GM23338 (cell line): ENCODE measurements around the gene FIP1L1. TPM values are rescaled to one million over a fixed set of nuclear protein-coding genes. Genes with fewer than 3 reads are reported as not detected.

Experiments
- ATAC-seq: fragments of 200-7000 bp; cut with Tn5 transposase; 3 replicates; pipeline ENCODE4 v1.9.1; 2020
- DNase-seq: peaks from one replicate; pipeline ENCODE4 v3.0.0-alpha.2; 2015; ENCODE audit warnings: low spot score
- H2AFZ ChIP-seq: fragments of 200-600 bp; sonication (generic); 2 replicates; pipeline ENCODE4 v1.8.0; 2016; ENCODE audit warnings: antibody characterized with exemption, mild to moderate bottlenecking, moderate library complexity
- H3F3A ChIP-seq: fragments of 200-600 bp; sonication (generic); replicated peaks from 2 replicates; pipeline ENCODE4 v1.8.0; 2017; ENCODE audit warnings: antibody characterized with exemption, mixed run types, low read depth
- H3K27ac ChIP-seq: fragments of 200-600 bp; sonication (generic); 2 replicates; pipeline ENCODE4 v1.6.1; 2016; ENCODE audit warnings: low read depth
- H3K27me3 ChIP-seq: fragments of 200-600 bp; sonication (generic); 2 replicates; pipeline ENCODE4 v1.8.0; 2016; ENCODE audit warnings: mild to moderate bottlenecking, mixed run types, moderate library complexity; ENCODE audit not compliant: insufficient read depth
- H3K36me3 ChIP-seq: fragments of 200-600 bp; sonication (generic); 2 replicates; pipeline ENCODE4 v1.8.0; 2016; ENCODE audit warnings: mild to moderate bottlenecking; ENCODE audit not compliant: insufficient read depth
- H3K4me1 ChIP-seq: fragments of 200-600 bp; sonication (generic); 2 replicates; pipeline ENCODE4 v1.8.0; 2016; ENCODE audit warnings: mild to moderate bottlenecking, moderate library complexity; ENCODE audit not compliant: insufficient read depth
- H3K4me2 ChIP-seq: fragments of 200-600 bp; sonication (generic); 2 replicates; pipeline ENCODE4 v1.7.1; 2017; ENCODE audit warnings: mixed run types
- H3K4me3 ChIP-seq: fragments of 200-600 bp; sonication (generic); 2 replicates; pipeline ENCODE4 v1.6.1; 2016; ENCODE audit warnings: mixed run types
- H3K79me2 ChIP-seq: fragments of 200-600 bp; sonication (generic); replicated peaks from 2 replicates; pipeline ENCODE4 v1.8.0; 2017; ENCODE audit warnings: mild to moderate bottlenecking; ENCODE audit not compliant: insufficient read depth
- H3K9me2 ChIP-seq: fragments of 200-600 bp; sonication (generic); 2 replicates; pipeline ENCODE4 v1.8.0; 2017; ENCODE audit not compliant: insufficient read depth
- H4K20me1 ChIP-seq: fragments of 200-600 bp; sonication (generic); replicated peaks from 2 replicates; pipeline ENCODE4 v1.8.0; 2017; ENCODE audit warnings: mild to moderate bottlenecking; ENCODE audit not compliant: insufficient read depth
- H3K27ac Mint-ChIP-seq: 2 replicates; pipeline ENCODE4 v1.8.0; 2020; ENCODE audit warnings: inconsistent platforms, mild to moderate bottlenecking, moderate library complexity, mixed read lengths
- H3K27me3 Mint-ChIP-seq: 3 replicates; pipeline ENCODE4 v1.8.0; 2022; ENCODE audit warnings: low read depth, mild to moderate bottlenecking, moderate library complexity, mixed read lengths, inconsistent platforms; ENCODE audit not compliant: insufficient read depth, poor library complexity
- H3K36me3 Mint-ChIP-seq: 3 replicates; pipeline ENCODE4 v1.8.0; 2021; ENCODE audit warnings: low read depth, mild to moderate bottlenecking, inconsistent platforms, moderate library complexity, mixed read lengths
- H3K4me1 Mint-ChIP-seq: 3 replicates; pipeline ENCODE4 v1.8.0; 2020; ENCODE audit warnings: mild to moderate bottlenecking, inconsistent platforms, mixed read lengths
- H3K4me3 Mint-ChIP-seq: 3 replicates; pipeline ENCODE4 v1.8.0; 2021; ENCODE audit warnings: moderate library complexity, mild to moderate bottlenecking, inconsistent platforms, mixed read lengths
- H3K9me3 Mint-ChIP-seq: 3 replicates; pipeline ENCODE4 v1.8.0; 2020; ENCODE audit warnings: moderate library complexity, mild to moderate bottlenecking, inconsistent platforms, mixed read lengths
- CREB1 ChIP-seq: fragments of 250-450 bp; sonication (Bioruptor Pico); IDR thresholded peaks from 2 replicates; pipeline ENCODE4 v1.5.0; 2020; ENCODE audit warnings: low read depth, mild to moderate bottlenecking, moderate library complexity
- EZH2 ChIP-seq: fragments of 200-600 bp; sonication (generic); IDR thresholded peaks from one replicate; pipeline ENCODE4 v1.8.0; 2017; ENCODE audit warnings: antibody characterized with exemption, mild to moderate bottlenecking, low read depth; ENCODE audit not compliant: unreplicated experiment
- JUNB ChIP-seq: IDR thresholded peaks from one replicate; pipeline ENCODE4 v1.6.1; 2016; ENCODE audit warnings: antibody characterized with exemption; ENCODE audit not compliant: unreplicated experiment
- NANOG ChIP-seq: IDR thresholded peaks from 2 replicates; pipeline ENCODE4 v1.6.1; 2016; ENCODE audit warnings: antibody characterized with exemption, borderline replicate concordance
- POLR2AphosphoS5 ChIP-seq: IDR thresholded peaks from 2 replicates; pipeline ENCODE4 v1.6.1; 2016; ENCODE audit warnings: antibody characterized with exemption, low read depth
- STAT1 ChIP-seq: IDR thresholded peaks from one replicate; pipeline ENCODE4 v1.6.1; 2016; ENCODE audit warnings: antibody characterized with exemption; ENCODE audit not compliant: unreplicated experiment
- ZNF114 ChIP-seq: fragments of 250-450 bp; sonication (Bioruptor Pico); IDR thresholded peaks from 2 replicates; pipeline ENCODE4 v1.5.0; 2020; ENCODE audit warnings: mild to moderate bottlenecking, moderate library complexity
- polyA plus RNA-seq: library from polyadenylated mRNA; unstranded; fragments of >200 nt; fragmentation: Nextera tagmentation; extraction: Ambion mirVana; gene quantifications from 2 replicates; pipeline ENCODE4 v1.2.1, GENCODE V29; 2016
- total RNA-seq: library from RNA; depleted of rRNA; stranded (reverse); fragments of >200 nt; shearing (Covaris generic); gene quantifications from 2 replicates; pipeline ENCODE4 v1.2.3, GENCODE V29; 2014
- TF ChIP-seq, protein P1 (sequence below): fragments of 250-450 bp; sonication (Bioruptor Pico); IDR thresholded peaks from 2 replicates; pipeline ENCODE4 v1.5.0; 2020; ENCODE audit warnings: mild to moderate bottlenecking, moderate library complexity
- TF ChIP-seq, protein P2 (sequence below): IDR thresholded peaks from 2 replicates; pipeline ENCODE4 v1.6.1; 2016; ENCODE audit warnings: antibody characterized with exemption
- TF ChIP-seq, protein P3 (sequence below), 2 experiments: fragments of 200-600 bp in 1 of 2; sonication (generic) in 1 of 2; conservative IDR thresholded peaks; 2 replicates each; pipeline versions ENCODE4 v1.5.1 to v1.6.1; 2016 to 2017; ENCODE audit warnings: antibody characterized with exemption in 2 of 2, low read depth in 2 of 2, mild to moderate bottlenecking in 2 of 2, moderate library complexity in 1 of 2
- TF ChIP-seq, protein P4 (sequence below): IDR thresholded peaks from one replicate; pipeline ENCODE4 v1.6.1; 2018; ENCODE audit warnings: antibody characterized with exemption; ENCODE audit not compliant: unreplicated experiment

Gene FIP1L1
- total and polyA plus RNA-seq, 2 experiments from 2014 or later: 43.3 to 54.0 TPM

DNA sequence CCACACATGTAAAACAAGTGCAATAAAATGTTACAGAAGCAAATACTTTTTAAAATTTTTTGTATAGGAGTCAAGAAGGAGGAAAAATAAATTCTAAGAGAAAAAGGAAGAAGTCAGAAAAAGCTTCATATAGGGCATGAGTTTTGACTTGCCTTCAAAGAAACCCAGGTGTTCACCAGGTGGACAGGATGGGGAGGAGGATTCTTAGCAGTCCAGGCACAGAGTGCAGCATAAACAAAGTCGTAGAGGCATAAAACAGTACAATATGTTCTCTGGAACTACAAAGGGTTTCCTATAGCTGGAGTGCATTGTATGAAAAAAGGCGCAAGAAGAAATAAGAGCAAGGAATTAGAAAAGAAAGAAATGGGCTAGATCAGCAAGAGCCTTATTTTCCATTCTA, 9.7 kb upstream of the FIP1L1 start (continued):
- TF ChIP-seq, protein P1, sequence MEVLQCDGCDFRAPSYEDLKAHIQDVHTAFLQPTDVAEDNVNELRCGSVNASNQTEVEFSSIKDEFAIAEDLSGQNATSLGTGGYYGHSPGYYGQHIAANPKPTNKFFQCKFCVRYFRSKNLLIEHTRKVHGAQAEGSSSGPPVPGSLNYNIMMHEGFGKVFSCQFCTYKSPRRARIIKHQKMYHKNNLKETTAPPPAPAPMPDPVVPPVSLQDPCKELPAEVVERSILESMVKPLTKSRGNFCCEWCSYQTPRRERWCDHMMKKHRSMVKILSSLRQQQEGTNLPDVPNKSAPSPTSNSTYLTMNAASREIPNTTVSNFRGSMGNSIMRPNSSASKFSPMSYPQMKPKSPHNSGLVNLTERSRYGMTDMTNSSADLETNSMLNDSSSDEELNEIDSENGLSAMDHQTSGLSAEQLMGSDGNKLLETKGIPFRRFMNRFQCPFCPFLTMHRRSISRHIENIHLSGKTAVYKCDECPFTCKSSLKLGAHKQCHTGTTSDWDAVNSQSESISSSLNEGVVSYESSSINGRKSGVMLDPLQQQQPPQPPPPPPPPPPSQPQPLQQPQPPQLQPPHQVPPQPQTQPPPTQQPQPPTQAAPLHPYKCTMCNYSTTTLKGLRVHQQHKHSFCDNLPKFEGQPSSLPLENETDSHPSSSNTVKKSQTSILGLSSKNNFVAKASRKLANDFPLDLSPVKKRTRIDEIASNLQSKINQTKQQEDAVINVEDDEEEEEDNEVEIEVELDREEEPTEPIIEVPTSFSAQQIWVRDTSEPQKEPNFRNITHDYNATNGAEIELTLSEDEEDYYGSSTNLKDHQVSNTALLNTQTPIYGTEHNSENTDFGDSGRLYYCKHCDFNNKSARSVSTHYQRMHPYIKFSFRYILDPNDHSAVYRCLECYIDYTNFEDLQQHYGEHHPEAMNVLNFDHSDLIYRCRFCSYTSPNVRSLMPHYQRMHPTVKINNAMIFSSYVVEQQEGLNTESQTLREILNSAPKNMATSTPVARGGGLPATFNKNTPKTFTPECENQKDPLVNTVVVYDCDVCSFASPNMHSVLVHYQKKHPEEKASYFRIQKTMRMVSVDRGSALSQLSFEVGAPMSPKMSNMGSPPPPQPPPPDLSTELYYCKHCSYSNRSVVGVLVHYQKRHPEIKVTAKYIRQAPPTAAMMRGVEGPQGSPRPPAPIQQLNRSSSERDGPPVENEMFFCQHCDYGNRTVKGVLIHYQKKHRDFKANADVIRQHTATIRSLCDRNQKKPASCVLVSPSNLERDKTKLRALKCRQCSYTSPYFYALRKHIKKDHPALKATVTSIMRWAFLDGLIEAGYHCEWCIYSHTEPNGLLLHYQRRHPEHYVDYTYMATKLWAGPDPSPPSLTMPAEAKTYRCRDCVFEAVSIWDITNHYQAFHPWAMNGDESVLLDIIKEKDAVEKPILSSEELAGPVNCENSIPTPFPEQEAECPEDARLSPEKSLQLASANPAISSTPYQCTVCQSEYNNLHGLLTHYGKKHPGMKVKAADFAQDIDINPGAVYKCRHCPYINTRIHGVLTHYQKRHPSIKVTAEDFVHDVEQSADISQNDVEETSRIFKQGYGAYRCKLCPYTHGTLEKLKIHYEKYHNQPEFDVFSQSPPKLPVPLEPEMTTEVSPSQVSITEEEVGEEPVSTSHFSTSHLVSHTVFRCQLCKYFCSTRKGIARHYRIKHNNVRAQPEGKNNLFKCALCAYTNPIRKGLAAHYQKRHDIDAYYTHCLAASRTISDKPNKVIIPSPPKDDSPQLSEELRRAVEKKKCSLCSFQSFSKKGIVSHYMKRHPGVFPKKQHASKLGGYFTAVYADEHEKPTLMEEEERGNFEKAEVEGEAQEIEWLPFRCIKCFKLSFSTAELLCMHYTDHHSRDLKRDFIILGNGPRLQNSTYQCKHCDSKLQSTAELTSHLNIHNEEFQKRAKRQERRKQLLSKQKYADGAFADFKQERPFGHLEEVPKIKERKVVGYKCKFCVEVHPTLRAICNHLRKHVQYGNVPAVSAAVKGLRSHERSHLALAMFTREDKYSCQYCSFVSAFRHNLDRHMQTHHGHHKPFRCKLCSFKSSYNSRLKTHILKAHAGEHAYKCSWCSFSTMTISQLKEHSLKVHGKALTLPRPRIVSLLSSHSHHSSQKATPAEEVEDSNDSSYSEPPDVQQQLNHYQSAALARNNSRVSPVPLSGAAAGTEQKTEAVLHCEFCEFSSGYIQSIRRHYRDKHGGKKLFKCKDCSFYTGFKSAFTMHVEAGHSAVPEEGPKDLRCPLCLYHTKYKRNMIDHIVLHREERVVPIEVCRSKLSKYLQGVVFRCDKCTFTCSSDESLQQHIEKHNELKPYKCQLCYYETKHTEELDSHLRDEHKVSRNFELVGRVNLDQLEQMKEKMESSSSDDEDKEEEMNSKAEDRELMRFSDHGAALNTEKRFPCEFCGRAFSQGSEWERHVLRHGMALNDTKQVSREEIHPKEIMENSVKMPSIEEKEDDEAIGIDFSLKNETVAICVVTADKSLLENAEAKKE (CRISPR knock-in tag): no peak
- no peak for TF ChIP-seq NANOG

DNA sequence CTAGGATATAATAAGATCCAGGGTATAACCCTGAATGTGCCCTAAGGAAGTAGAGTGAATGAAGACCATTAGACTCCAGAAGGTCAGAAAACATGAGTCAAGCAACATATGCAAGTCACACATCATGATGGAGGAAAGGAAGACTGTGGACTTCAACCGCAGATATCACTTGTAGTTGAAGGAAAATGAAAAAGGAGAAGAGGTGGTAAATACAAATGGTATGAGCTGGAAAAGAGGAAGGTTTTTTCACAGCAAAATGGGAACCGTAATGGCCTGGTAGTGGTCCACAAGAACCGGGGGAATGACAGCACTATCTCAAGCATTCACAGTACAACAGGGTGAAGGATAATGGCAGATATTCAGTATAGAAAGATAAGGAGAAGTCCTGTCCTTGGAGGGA, 6.4 kb upstream of the FIP1L1 start:
- no peak for DNase-seq
- Histone ChIP-seq H3K36me3 (no peaks in the 10 kb centered on the region), H3K9me2 (peaks cover 8% of the 10 kb centered on the region; the same call in 1 of the 2 replicates), H3F3A (no peaks in the 10 kb centered on the region), H2AFZ (no peak overlapping the region; the same call in 1 of the 2 replicates), H3K4me2 (no peak overlapping the region), H3K4me1 (no peaks in the 10 kb centered on the region), H3K27me3 (peaks cover 22% of the 10 kb centered on the region; the same call in 1 of the 2 replicates), H3K27ac (no peak overlapping the region), H4K20me1 (no peaks in the 10 kb centered on the region), H3K79me2 (no peaks in the 10 kb centered on the region), H3K4me3 (no peak overlapping the region)
- H3K4me3 Mint-ChIP-seq: no peak overlapping the region
- H3K27ac Mint-ChIP-seq: no peak overlapping the region
- H3K9me3 Mint-ChIP-seq: no peaks in the 10 kb centered on the region
- H3K4me1 Mint-ChIP-seq: peaks cover 6% of the 10 kb centered on the region; the same call in 2 of the 3 replicates
- ATAC-seq: no peak
- H3K36me3 Mint-ChIP-seq: peaks cover 4% of the 10 kb centered on the region; the same call in 1 of the 3 replicates
- peaks cover 15% of the 10 kb centered on the region for H3K27me3 Mint-ChIP-seq
- TF ChIP-seq EZH2: no peak
- no peak for TF ChIP-seq POLR2AphosphoS5
- TF ChIP-seq STAT1: no peak
- TF ChIP-seq, protein P2, sequence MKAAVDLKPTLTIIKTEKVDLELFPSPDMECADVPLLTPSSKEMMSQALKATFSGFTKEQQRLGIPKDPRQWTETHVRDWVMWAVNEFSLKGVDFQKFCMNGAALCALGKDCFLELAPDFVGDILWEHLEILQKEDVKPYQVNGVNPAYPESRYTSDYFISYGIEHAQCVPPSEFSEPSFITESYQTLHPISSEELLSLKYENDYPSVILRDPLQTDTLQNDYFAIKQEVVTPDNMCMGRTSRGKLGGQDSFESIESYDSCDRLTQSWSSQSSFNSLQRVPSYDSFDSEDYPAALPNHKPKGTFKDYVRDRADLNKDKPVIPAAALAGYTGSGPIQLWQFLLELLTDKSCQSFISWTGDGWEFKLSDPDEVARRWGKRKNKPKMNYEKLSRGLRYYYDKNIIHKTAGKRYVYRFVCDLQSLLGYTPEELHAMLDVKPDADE: no peak
- no peak for TF ChIP-seq JUNB
- TF ChIP-seq, protein P3, sequence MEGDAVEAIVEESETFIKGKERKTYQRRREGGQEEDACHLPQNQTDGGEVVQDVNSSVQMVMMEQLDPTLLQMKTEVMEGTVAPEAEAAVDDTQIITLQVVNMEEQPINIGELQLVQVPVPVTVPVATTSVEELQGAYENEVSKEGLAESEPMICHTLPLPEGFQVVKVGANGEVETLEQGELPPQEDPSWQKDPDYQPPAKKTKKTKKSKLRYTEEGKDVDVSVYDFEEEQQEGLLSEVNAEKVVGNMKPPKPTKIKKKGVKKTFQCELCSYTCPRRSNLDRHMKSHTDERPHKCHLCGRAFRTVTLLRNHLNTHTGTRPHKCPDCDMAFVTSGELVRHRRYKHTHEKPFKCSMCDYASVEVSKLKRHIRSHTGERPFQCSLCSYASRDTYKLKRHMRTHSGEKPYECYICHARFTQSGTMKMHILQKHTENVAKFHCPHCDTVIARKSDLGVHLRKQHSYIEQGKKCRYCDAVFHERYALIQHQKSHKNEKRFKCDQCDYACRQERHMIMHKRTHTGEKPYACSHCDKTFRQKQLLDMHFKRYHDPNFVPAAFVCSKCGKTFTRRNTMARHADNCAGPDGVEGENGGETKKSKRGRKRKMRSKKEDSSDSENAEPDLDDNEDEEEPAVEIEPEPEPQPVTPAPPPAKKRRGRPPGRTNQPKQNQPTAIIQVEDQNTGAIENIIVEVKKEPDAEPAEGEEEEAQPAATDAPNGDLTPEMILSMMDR (conservative IDR thresholded peaks at IDR 0.05; ENCODE audit: low read depth in 2 of 2): no peak
- no peak for TF ChIP-seq ZNF114 (CRISPR knock-in tag)
- no peak for TF ChIP-seq NANOG
- TF ChIP-seq CREB1 (CRISPR knock-in tag): no peak
- TF ChIP-seq, protein P4, sequence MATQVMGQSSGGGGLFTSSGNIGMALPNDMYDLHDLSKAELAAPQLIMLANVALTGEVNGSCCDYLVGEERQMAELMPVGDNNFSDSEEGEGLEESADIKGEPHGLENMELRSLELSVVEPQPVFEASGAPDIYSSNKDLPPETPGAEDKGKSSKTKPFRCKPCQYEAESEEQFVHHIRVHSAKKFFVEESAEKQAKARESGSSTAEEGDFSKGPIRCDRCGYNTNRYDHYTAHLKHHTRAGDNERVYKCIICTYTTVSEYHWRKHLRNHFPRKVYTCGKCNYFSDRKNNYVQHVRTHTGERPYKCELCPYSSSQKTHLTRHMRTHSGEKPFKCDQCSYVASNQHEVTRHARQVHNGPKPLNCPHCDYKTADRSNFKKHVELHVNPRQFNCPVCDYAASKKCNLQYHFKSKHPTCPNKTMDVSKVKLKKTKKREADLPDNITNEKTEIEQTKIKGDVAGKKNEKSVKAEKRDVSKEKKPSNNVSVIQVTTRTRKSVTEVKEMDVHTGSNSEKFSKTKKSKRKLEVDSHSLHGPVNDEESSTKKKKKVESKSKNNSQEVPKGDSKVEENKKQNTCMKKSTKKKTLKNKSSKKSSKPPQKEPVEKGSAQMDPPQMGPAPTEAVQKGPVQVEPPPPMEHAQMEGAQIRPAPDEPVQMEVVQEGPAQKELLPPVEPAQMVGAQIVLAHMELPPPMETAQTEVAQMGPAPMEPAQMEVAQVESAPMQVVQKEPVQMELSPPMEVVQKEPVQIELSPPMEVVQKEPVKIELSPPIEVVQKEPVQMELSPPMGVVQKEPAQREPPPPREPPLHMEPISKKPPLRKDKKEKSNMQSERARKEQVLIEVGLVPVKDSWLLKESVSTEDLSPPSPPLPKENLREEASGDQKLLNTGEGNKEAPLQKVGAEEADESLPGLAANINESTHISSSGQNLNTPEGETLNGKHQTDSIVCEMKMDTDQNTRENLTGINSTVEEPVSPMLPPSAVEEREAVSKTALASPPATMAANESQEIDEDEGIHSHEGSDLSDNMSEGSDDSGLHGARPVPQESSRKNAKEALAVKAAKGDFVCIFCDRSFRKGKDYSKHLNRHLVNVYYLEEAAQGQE: no peak
